ENCODE data around the gene GPR84.

GRCh38 chr12:54405573-54405972 is 41.3 kb upstream of the GPR84 start:
- TF ChIP-seq TAF9B (IDR thresholded peaks at IDR 0.05; ENCODE audit: partially characterized antibody) = no peak
- no peak for TF ChIP-seq CTCF (IDR thresholded peaks at IDR 0.05 in 2 of 3, conservative IDR thresholded peaks at IDR 0.05 in 1 of 3; ENCODE audit: insufficient read depth in 2 of 3, low read depth in 1 of 3, low read length in 3 of 3)
- TF ChIP-seq NONO (IDR thresholded peaks at IDR 0.05; ENCODE audit: low read depth in 2 of 2, low read length in 1 of 2) = no peak
- TF ChIP-seq ZNF12 (CRISPR knock-in tag; IDR thresholded peaks at IDR 0.05) = no peak

Measured in K562 (cell line).